Occipital lobe (tissue), 2 donors: ENCODE data around the gene DLX5. TPM values are rescaled to one million over a fixed set of nuclear protein-coding genes. Genes with fewer than 3 reads are reported as not detected.
"Not testable (repeated sequence)": the region's sequence is repeated elsewhere in the genome, so short reads cannot be mapped to it uniquely, and the experiment has no call there.

Source experiments
- DNase-seq: peaks from one replicate; lab custom pipeline; 2025; lab: John Stamatoyannopoulos, UW
- total RNA-seq: library from RNA; depleted of rRNA; stranded (reverse); fragments of >200 nt; gene quantifications from one replicate; pipeline ENCODE4 v1.2.3, GENCODE V29; 2014

DLX5 gene
- total RNA-seq, result 3.4 TPM

DNA sequence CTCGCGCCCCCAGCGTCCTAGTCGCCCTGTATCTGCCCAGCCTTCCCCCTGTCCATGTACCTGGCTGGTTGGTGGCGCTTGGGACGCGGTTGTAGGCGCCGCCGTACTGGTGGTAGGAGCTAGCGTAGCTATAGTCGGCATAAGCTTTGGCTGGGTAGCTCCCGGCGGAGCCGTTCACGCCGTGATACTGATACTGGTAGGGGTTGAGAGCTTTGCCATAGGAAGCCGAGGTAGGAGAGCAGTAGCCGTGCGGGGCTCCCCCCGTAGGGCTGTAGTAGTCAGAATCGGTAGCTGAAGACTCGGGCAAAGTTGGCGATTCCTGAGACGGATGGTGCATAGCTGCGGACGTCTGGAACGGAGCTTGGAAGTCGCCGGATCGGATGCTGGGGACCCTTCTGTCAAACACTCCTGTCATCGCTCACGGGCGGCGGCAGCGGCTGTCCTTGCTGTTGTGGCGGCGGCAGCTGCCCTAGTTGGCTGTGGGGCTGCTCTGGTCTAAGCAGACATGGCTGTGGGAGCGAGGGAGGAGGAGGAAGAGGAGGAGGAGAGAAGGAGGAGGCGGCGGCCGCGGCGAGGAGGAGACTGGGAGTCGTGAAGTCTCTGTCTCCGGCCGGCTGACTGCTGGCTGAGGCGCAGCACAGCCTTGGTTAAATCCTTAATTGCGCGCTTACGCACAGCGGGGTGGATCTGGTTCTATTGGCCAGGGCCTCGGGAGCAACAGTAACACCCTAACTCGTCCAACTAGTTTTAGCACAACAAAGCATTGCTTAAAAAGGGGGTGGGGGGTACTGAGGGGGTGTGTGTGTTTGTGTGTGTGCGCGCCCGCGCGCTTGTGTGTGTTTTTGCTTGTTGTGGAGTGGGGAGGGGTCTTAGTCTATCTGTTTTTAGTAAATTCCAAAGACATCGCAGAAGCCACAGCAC is at the start of gene DLX5:
DLX5 (minus strand) TSS at position 623 of the 921 bp plus-strand sequence; CDS start at position 415, 208 bp downstream.
- DNase-seq, result no peak

GRCh38 chr7:97072025-97072424 is 47.4 kb upstream of the DLX5 start:
- DNase-seq, result not testable (repeated sequence)

GRCh38 chr7:97064972-97065587 is 40.4 kb upstream of the DLX5 start:
- DNase-seq, result no peak

GRCh38 chr7:97064020-97064419 is 39.4 kb upstream of the DLX5 start:
- no peak for DNase-seq

- no peak for DNase-seq
Observed at GRCh38 chr7:97043281-97043680, 18.6 kb upstream of the DLX5 start.

GRCh38 chr7:97039374-97040065 is 14.9 kb upstream of the DLX5 start:
- no peak for DNase-seq

- DNase-seq, result not testable (repeated sequence)
Observed at GRCh38 chr7:97034213-97034852, 9.7 kb upstream of the DLX5 start.

DNA sequence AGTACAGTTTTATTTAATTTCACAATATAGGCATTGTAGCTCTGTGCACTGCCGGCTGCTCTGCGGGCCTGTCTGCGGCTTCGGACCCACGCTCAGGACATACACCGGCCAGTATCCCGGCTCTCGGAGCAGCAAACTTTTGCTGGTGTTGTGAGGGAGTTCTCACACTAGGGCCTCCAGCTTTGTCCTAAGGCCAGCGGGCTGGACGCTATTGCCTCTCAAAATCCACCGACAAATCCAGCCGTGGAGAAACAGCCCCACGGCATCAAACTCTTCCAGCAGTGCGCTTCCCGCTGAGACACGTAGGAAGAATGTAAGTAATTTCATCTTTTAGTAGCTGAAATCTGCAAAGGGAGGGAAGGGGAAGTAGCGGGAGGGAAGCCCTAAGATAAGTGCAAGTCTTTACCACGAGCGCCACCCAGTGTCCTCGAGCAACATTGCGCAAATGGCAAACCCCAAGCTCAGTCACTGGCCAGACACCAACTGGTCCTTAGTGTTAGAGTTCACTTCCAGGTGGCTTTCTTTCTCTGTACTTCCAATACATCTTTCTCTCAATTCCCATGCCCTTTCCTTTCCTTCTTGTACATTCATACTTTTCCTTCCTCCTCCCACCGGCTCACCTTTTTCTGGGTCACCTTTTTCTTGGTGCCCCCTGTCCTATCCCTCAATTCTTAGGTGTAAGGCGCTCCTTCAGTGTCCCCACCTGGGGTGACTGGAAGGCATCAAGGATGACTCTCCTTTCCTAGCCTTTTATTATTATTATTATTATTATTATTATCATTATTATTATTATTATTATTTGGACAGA is 3.0 kb upstream of the DLX5 start:
- DNase-seq, result no peak

- DNase-seq, result no peak
Observed at GRCh38 chr7:97026715-97027426, 2.2 kb upstream of the DLX5 start.

DNA sequence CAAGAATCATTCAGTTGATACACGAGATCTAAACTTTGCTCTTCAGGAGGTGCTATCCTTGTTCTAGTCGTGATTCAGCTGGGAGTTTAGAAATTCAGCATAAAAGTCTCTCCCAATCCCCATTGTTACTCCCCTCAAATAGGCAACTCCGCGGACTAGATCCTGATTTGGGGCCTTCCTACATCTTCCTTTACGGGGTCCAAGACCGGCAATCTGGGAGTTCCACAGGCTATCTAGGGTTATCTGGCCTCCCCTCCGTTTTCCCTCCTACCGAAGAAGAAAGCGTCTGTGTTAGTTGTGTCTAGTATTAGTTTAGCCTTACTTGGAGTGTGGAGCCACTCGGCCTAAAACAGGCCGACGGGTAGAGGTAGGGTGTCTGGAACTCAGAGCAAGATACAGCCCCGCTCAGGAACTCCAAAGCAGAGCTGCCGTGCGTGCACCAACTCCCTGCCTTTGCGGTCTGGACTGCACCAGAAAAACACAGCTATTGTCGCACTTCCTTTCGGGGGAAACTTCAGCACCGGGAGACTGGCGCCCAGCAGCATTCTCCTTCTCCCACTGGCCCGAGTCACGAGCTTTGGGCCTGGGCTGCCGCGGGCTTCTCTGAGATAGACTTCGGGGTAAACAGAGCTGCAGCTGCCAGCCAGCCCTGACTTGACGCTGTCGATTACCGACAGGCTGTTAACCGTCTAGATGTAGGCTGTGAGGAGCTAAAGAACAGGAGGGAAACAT is 1.5 kb upstream of the DLX5 start:
- DNase-seq, result no peak

- no peak for DNase-seq
Observed at GRCh38 chr7:97025130-97025499, 484 bp upstream of the DLX5 start.

- no peak for DNase-seq
Observed at GRCh38 chr7:97022491-97023306, 1.9 kb downstream of the DLX5 start.

DNA sequence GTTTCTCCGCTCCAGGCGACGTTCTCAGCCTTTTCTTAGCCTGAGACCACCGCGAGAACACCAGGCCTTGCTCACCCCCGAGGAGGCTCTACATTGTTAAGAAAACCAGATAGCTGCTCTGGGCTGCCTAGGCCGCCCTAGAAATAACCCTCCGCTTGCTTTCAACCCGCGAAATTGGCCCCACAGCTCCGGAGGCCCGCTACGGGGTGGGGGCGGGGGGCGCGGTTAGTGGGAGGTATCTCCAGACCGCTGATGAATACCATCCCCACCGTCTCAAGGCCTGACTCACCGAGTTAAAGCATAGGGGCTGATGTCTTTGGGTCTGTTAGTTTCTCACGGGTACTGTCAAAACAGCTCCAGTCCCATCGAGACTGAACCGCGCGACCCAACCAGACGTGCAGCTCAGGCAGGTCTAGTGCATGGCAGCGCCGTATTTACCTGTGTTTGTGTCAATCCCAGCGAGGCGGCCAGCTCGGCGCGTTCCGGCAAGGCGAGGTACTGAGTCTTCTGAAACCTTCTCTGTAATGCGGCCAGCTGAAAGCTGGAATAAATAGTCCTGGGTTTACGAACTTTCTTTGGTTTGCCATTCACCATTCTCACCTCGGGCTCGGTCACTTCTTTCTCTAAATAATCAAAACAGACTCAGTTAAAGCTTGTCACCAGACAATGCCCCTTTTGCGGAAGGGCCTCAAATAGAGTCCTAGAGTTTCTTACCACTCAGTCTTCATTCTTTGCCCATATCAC is 2.7 kb downstream of the DLX5 start:
- DNase-seq, result no peak

DNA sequence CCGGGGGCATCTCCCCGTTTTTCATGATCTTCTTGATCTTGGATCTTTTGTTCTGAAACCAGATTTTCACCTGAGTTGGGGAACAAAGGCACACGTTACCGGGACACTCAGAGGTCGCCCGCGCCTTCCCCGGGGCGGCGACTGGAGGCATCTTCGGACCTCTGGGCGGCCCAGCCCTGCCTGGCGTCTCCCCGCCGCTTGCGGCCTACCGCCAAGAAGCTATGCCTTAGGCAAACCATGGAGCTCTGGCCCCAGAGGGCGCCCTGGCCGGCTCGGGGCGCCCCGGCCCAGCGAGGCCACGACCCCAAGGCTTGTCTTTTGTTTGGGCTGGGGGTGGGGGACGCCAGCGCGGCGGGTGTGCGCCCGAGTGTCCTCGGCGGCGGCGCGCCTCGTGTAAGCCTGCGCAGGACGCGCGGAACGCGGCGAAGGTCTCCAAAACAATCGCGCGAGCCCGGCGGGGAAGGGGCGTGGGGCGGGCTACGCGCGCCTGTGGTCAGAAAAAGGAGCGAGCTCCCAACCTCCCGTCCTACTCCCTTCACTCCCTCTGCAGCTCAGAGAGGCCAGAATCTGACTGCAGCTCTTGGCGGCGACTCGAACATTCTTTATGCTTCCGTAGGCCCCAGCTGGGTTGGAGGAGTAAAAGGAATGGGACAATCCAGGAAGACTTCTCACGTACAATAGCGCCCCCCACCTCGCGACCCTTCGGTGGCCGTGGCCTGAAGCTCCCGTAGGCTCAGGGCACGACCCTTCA is 3.5 kb downstream of the DLX5 start:
- DNase-seq, result no peak

- DNase-seq, result no peak
Observed at GRCh38 chr7:97020601-97020995, 4.0 kb downstream of the DLX5 start.

- DNase-seq, result no peak
Observed at GRCh38 chr7:97019710-97020225, 4.9 kb downstream of the DLX5 start.
